Activated CD4-positive, alpha-beta memory T cell treated with anti-CD3 and anti-CD28 coated beads, Interleukin-2, amount 10 ng/mL, durations not matched to agents 7 days and 5 days (primary cell): ENCODE results near the gene TPSAB1. TPM values are rescaled to one million over a fixed set of nuclear protein-coding genes. Genes with fewer than 3 reads are reported as not detected.
"Not testable (repeated sequence)": the region's sequence is repeated elsewhere in the genome, so short reads cannot be mapped to it uniquely, and the experiment has no call there.

ENCODE experiments used
- CTCF ChIA-PET: fragments of 350-600 bp; sonication (Branson Sonifier 250); formaldehyde crosslinking; loops from one replicate; lab custom pipeline; 2021; ENCODE audit warnings: antibody characterized with exemption, inconsistent platforms; lab: Charles Lee
- POLR2A ChIA-PET: fragments of 350-600 bp; sonication (Branson Sonifier 250); formaldehyde crosslinking; loops from one replicate; lab custom pipeline; 2021; ENCODE audit warnings: antibody characterized with exemption; lab: Charles Lee
- DNase-seq: peaks from one replicate; pipeline ENCODE4 v3.0.0-alpha.2; 2020
- H3K27ac Mint-ChIP-seq: one replicate; pipeline ENCODE4 v1.8.0; 2021; ENCODE audit warnings: mild to moderate bottlenecking, mixed read lengths
- H3K27me3 Mint-ChIP-seq: one replicate; pipeline ENCODE4 v1.8.0; 2021; ENCODE audit warnings: mixed read lengths
- H3K36me3 Mint-ChIP-seq: one replicate; pipeline ENCODE4 v1.8.0; 2021; ENCODE audit warnings: low read depth, mixed read lengths
- H3K4me1 Mint-ChIP-seq: one replicate; pipeline ENCODE4 v1.8.0; 2021; ENCODE audit warnings: mixed read lengths
- H3K4me3 Mint-ChIP-seq: one replicate; pipeline ENCODE4 v1.8.0; 2021; ENCODE audit warnings: mild to moderate bottlenecking, mixed read lengths
- H3K9me3 Mint-ChIP-seq: one replicate; pipeline ENCODE4 v1.8.0; 2021; ENCODE audit warnings: mixed read lengths
- total RNA-seq, 2 experiments: library from RNA; stranded (reverse); gene quantifications; one replicate each; pipeline ENCODE4 v1.2.3, GENCODE V29; 2021

Gene TPSAB1
- total RNA-seq, 2 experiments from 2014 or later: not detected

GRCh38 chr16:1264345-1265089, 24.0 kb downstream of the TPSAB1 start:
- POLR2A ChIA-PET: no interaction called here
- Mint-ChIP-seq H3K36me3 (no peaks in the 10 kb centered on the region), H3K4me3 (no peak overlapping the region), H3K27me3 (peaks cover 15% of the 10 kb centered on the region), H3K9me3 (peaks cover 13% of the 10 kb centered on the region), H3K4me1 (no peaks in the 10 kb centered on the region), H3K27ac (no peak overlapping the region)
- CTCF ChIA-PET: no interaction called here
- no peak for DNase-seq

- CTCF ChIA-PET: no interaction called here
- Mint-ChIP-seq H3K9me3 (peaks cover 13% of the 10 kb centered on the region), H3K27ac (no peak overlapping the region), H3K36me3 (no peaks in the 10 kb centered on the region), H3K4me1 (no peaks in the 10 kb centered on the region), H3K4me3 (no peak overlapping the region), H3K27me3 (peaks cover 12% of the 10 kb centered on the region)
- POLR2A ChIA-PET: no interaction called here
- no peak for DNase-seq
Measured at GRCh38 chr16:1265090-1265630, 24.7 kb downstream of the TPSAB1 start.

GRCh38 chr16:1265826-1266225, 25.3 kb downstream of the TPSAB1 start:
- H3K27me3 Mint-ChIP-seq: peaks cover 7% of the 10 kb centered on the region
- no peak for DNase-seq
- ChIA-PET POLR2A (no interaction called here), CTCF (no interaction called here)
- no peak overlapping the region for H3K27ac Mint-ChIP-seq
- H3K4me1 Mint-ChIP-seq: no peaks in the 10 kb centered on the region
- H3K36me3 Mint-ChIP-seq: no peaks in the 10 kb centered on the region
- H3K9me3 Mint-ChIP-seq: peaks cover 13% of the 10 kb centered on the region
- no peak overlapping the region for H3K4me3 Mint-ChIP-seq

- POLR2A ChIA-PET, H3K4me1 Mint-ChIP-seq, H3K27ac Mint-ChIP-seq, H3K36me3 Mint-ChIP-seq, H3K27me3 Mint-ChIP-seq, H3K4me3 Mint-ChIP-seq, CTCF ChIA-PET, H3K9me3 Mint-ChIP-seq, DNase-seq: not testable (repeated sequence)
Measured at GRCh38 chr16:1269418-1269817, 28.9 kb downstream of the TPSAB1 start.

GRCh38 chr16:1271380-1271723, 30.8 kb downstream of the TPSAB1 start:
- peaks cover under 1% of the 10 kb centered on the region for H3K9me3 Mint-ChIP-seq
- CTCF ChIA-PET: no interaction called here
- no peak overlapping the region for H3K27ac Mint-ChIP-seq
- H3K36me3 Mint-ChIP-seq: no peaks in the 10 kb centered on the region
- H3K4me1 Mint-ChIP-seq: no peaks in the 10 kb centered on the region
- H3K27me3 Mint-ChIP-seq: peaks cover 1% of the 10 kb centered on the region
- POLR2A ChIA-PET: no interaction called here
- DNase-seq: no peak
- H3K4me3 Mint-ChIP-seq: no peak overlapping the region

GRCh38 chr16:1271724-1272413, 31.4 kb downstream of the TPSAB1 start:
- H3K9me3 Mint-ChIP-seq, H3K4me1 Mint-ChIP-seq, POLR2A ChIA-PET, H3K27ac Mint-ChIP-seq, H3K27me3 Mint-ChIP-seq, H3K4me3 Mint-ChIP-seq, CTCF ChIA-PET, DNase-seq, H3K36me3 Mint-ChIP-seq: not testable (repeated sequence)

- no peaks in the 10 kb centered on the region for H3K36me3 Mint-ChIP-seq
- no peaks in the 10 kb centered on the region for H3K9me3 Mint-ChIP-seq
- H3K4me1 Mint-ChIP-seq: no peaks in the 10 kb centered on the region
- CTCF ChIA-PET: no interaction called here
- DNase-seq: no peak
- POLR2A ChIA-PET: no interaction called here
- no peak overlapping the region for H3K4me3 Mint-ChIP-seq
- H3K27me3 Mint-ChIP-seq: peaks cover 2% of the 10 kb centered on the region
- H3K27ac Mint-ChIP-seq: no peak overlapping the region
Measured at GRCh38 chr16:1272453-1273198, 32.1 kb downstream of the TPSAB1 start.

GRCh38 chr16:1273816-1274215, 33.3 kb downstream of the TPSAB1 start:
- no peak for DNase-seq
- CTCF ChIA-PET: no interaction called here
- H3K9me3 Mint-ChIP-seq: no peaks in the 10 kb centered on the region
- POLR2A ChIA-PET: no interaction called here
- H3K4me1 Mint-ChIP-seq: no peaks in the 10 kb centered on the region
- H3K27ac Mint-ChIP-seq: no peak overlapping the region
- H3K27me3 Mint-ChIP-seq: peaks cover 4% of the 10 kb centered on the region
- no peak overlapping the region for H3K4me3 Mint-ChIP-seq
- H3K36me3 Mint-ChIP-seq: no peaks in the 10 kb centered on the region

- Mint-ChIP-seq H3K36me3 (no peaks in the 10 kb centered on the region), H3K27ac (no peak overlapping the region), H3K4me1 (no peaks in the 10 kb centered on the region), H3K4me3 (no peak overlapping the region), H3K9me3 (no peaks in the 10 kb centered on the region), H3K27me3 (peaks cover 4% of the 10 kb centered on the region)
- no peak for DNase-seq
- ChIA-PET POLR2A (no interaction called here), CTCF (no interaction called here)
Measured at GRCh38 chr16:1274767-1275166, 34.3 kb downstream of the TPSAB1 start.

- no peak overlapping the region for H3K27ac Mint-ChIP-seq
- CTCF ChIA-PET: no interaction called here
- no peaks in the 10 kb centered on the region for H3K36me3 Mint-ChIP-seq
- no peak overlapping the region for H3K4me3 Mint-ChIP-seq
- no peak for DNase-seq
- no peaks in the 10 kb centered on the region for H3K9me3 Mint-ChIP-seq
- peaks cover 4% of the 10 kb centered on the region for H3K27me3 Mint-ChIP-seq
- POLR2A ChIA-PET: no interaction called here
- H3K4me1 Mint-ChIP-seq: no peaks in the 10 kb centered on the region
Measured at GRCh38 chr16:1275791-1276579, 35.5 kb downstream of the TPSAB1 start.

- Mint-ChIP-seq H3K4me1 (no peaks in the 10 kb centered on the region), H3K9me3 (no peaks in the 10 kb centered on the region), H3K36me3 (no peaks in the 10 kb centered on the region), H3K27ac (no peak overlapping the region), H3K4me3 (no peak overlapping the region), H3K27me3 (peaks cover 2% of the 10 kb centered on the region)
- DNase-seq: no peak
- CTCF ChIA-PET: no interaction called here
- POLR2A ChIA-PET: no interaction called here
Measured at GRCh38 chr16:1276580-1276878, 36.0 kb downstream of the TPSAB1 start.

- POLR2A ChIA-PET: no interaction called here
- DNase-seq: no peak
- H3K4me1 Mint-ChIP-seq: no peaks in the 10 kb centered on the region
- H3K27ac Mint-ChIP-seq: no peak overlapping the region
- CTCF ChIA-PET: no interaction called here
- no peaks in the 10 kb centered on the region for H3K9me3 Mint-ChIP-seq
- peaks cover 2% of the 10 kb centered on the region for H3K27me3 Mint-ChIP-seq
- no peak overlapping the region for H3K4me3 Mint-ChIP-seq
- no peaks in the 10 kb centered on the region for H3K36me3 Mint-ChIP-seq
Measured at GRCh38 chr16:1277151-1277598, 36.7 kb downstream of the TPSAB1 start.
